GM18870 (cell line): Measurements from ENCODE around the gene NFKB1.

Experiments
- ATAC-seq: cut with Tn5 transposase; IDR thresholded peaks from one replicate; pipeline ENCODE4 v1.9.1; 2021; ENCODE audit warnings: moderate library complexity; ENCODE audit not compliant: unreplicated experiment

The NFKB1 gene

GRCh38 chr4:102665527-102665926 lies 164.4 kb downstream of the NFKB1 start:
- no peak for ATAC-seq
